Panc1 (cell line): ENCODE data around the gene TMEM30B. TPM values are rescaled to one million over a fixed set of nuclear protein-coding genes. Genes with fewer than 3 reads are reported as not detected.

Source experiments
- ATAC-seq: fragments of 200-7000 bp; cut with Tn5 transposase; 2 replicates; pipeline ENCODE4 v1.9.1; 2020; ENCODE audit warnings: mild to moderate bottlenecking, moderate library complexity
- BruUV-seq: library from RNA; stranded (reverse); fragments of 400-500 nt; replicated peaks from 2 replicates; lab custom pipeline; 2021; lab: Mats Ljungman, UMichigan
- CTCF ChIA-PET: fragments of 300-600 bp; sonication (Branson Sonifier 250); formaldehyde crosslinking; loops from one replicate; lab custom pipeline; 2022; ENCODE audit warnings: antibody characterized with exemption; lab: Charles Lee
- POLR2A ChIA-PET: fragments of 300-600 bp; sonication (Branson Sonifier 250); formaldehyde crosslinking; loops from one replicate; lab custom pipeline; 2022; ENCODE audit warnings: antibody characterized with exemption; lab: Charles Lee
- DNase-seq: peaks from one replicate; pipeline ENCODE4 v3.0.0-alpha.2; 2010; ENCODE audit warnings: low read depth, low spot score
- H3K27ac ChIP-seq: 2 replicates; pipeline ENCODE4 v1.5.1; 2011; ENCODE audit warnings: mild to moderate bottlenecking, low read length, inconsistent platforms
- H3K27me3 ChIP-seq: fragments of 200-500 bp; sonication (Bioruptor generic); 2 replicates; pipeline ENCODE4 v1.6.0; 2014; ENCODE audit warnings: low read length, inconsistent platforms; ENCODE audit not compliant: control insufficient read depth, insufficient read depth
- H3K36me3 ChIP-seq: fragments of 200-500 bp; sonication (Bioruptor generic); 2 replicates; pipeline ENCODE4 v1.5.1; 2014; ENCODE audit warnings: inconsistent platforms, mild to moderate bottlenecking, low read length, moderate library complexity; ENCODE audit not compliant: control insufficient read depth, insufficient read depth
- H3K4me1 ChIP-seq: 2 replicates; pipeline ENCODE4 v1.5.1; 2011; ENCODE audit warnings: inconsistent platforms, mild to moderate bottlenecking, low read length, moderate library complexity; ENCODE audit not compliant: control insufficient read depth, insufficient read depth
- H3K4me3 ChIP-seq, 2 experiments: 2 replicates each; pipeline ENCODE4 v1.5.1; 2011 to 2012; ENCODE audit warnings: low read depth in 2 of 2, low read length in 2 of 2, mild to moderate bottlenecking in 2 of 2, inconsistent platforms in 1 of 2, moderate library complexity in 1 of 2
- H3K9me3 ChIP-seq: fragments of 200-500 bp; sonication (Bioruptor generic); 2 replicates; pipeline ENCODE4 v1.5.1; 2014; ENCODE audit warnings: low read depth, mild to moderate bottlenecking, inconsistent platforms, low read length, moderate library complexity; ENCODE audit not compliant: control insufficient read depth, insufficient read depth
- POLR2AphosphoS5 ChIP-seq: IDR thresholded peaks from 2 replicates; pipeline ENCODE4 v1.6.1; 2012; ENCODE audit warnings: mild to moderate bottlenecking, low read depth, low read length, moderate library complexity
- SIN3A ChIP-seq: IDR thresholded peaks from 2 replicates; pipeline ENCODE4 v1.6.1; 2012; ENCODE audit warnings: low read depth, mild to moderate bottlenecking, low read length, moderate library complexity, borderline replicate concordance; ENCODE audit not compliant: insufficient read depth
- TCF7L2 ChIP-seq: IDR thresholded peaks from 2 replicates; pipeline ENCODE4 v1.6.1; 2011; ENCODE audit warnings: mild to moderate bottlenecking, low read depth, low read length, inconsistent platforms
- in situ Hi-C: cut with HindIII; loops from 2 replicates; pipeline ENCODE4 v1.10.0; 2016; ENCODE audit warnings: low sequenced_read_pairs, low pct_unique_long_range_greater_than_20kb
- intact Hi-C: fragments of 100-400 bp; cut with micrococcal nuclease; formaldehyde crosslinking; loops from one replicate; pipeline ENCODE4 v1.10.0; 2022; ENCODE audit not compliant: unreplicated experiment
- total RNA-seq: library from RNA; stranded (reverse); gene quantifications from one replicate; pipeline ENCODE4 v1.2.1, GENCODE V29; 2021; ENCODE audit not compliant: unreplicated experiment
- TF ChIP-seq, protein P1 (sequence below), 2 experiments: IDR thresholded peaks; 2 replicates each; pipeline ENCODE4 v1.6.1; 2011 to 2012; ENCODE audit warnings: low read depth in 2 of 2, control low read depth in 1 of 2, low read length in 1 of 2, mild to moderate bottlenecking in 1 of 2, moderate library complexity in 1 of 2; ENCODE audit not compliant: insufficient read depth in 1 of 2
- TF ChIP-seq, protein P2 (sequence below): fragments of 450-650 bp; IDR thresholded peaks from 2 replicates; pipeline ENCODE4 v1.5.1; 2017; ENCODE audit warnings: mild to moderate bottlenecking

Gene TMEM30B
- total RNA-seq, 1 experiment from 2014 or later, result 0.10 TPM

DNA sequence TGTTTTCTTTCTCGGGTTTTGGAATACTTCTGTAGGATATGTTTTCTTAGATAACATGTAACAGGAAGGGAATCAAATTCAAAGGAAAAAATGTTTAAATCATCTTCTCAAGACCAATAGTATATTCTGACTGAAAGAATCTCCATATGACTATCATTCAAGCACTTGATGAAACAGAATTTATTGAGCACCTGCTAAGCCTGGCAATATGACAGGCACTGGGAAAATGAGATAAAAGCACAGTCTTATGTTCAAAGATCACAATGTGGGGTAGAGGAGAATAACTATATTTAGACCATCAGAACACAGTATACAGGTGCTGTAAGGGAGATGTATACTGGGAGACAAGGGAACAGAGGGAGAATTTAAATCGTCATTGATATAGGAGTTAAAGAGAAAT is 19.1 kb upstream of the TMEM30B start:
- intact Hi-C loops, result no loop called here
- Histone ChIP-seq H3K27ac (no peak overlapping the region), H3K4me1 (no peaks in the 10 kb centered on the region), H3K9me3 (no peaks in the 10 kb centered on the region), H3K4me3 (no peak overlapping the region), H3K36me3 (no peaks in the 10 kb centered on the region), H3K27me3 (peaks cover 2% of the 10 kb centered on the region; the same call in 1 of the 2 replicates)
- TF ChIP-seq POLR2AphosphoS5, result no peak
- TF ChIP-seq, protein P1, sequence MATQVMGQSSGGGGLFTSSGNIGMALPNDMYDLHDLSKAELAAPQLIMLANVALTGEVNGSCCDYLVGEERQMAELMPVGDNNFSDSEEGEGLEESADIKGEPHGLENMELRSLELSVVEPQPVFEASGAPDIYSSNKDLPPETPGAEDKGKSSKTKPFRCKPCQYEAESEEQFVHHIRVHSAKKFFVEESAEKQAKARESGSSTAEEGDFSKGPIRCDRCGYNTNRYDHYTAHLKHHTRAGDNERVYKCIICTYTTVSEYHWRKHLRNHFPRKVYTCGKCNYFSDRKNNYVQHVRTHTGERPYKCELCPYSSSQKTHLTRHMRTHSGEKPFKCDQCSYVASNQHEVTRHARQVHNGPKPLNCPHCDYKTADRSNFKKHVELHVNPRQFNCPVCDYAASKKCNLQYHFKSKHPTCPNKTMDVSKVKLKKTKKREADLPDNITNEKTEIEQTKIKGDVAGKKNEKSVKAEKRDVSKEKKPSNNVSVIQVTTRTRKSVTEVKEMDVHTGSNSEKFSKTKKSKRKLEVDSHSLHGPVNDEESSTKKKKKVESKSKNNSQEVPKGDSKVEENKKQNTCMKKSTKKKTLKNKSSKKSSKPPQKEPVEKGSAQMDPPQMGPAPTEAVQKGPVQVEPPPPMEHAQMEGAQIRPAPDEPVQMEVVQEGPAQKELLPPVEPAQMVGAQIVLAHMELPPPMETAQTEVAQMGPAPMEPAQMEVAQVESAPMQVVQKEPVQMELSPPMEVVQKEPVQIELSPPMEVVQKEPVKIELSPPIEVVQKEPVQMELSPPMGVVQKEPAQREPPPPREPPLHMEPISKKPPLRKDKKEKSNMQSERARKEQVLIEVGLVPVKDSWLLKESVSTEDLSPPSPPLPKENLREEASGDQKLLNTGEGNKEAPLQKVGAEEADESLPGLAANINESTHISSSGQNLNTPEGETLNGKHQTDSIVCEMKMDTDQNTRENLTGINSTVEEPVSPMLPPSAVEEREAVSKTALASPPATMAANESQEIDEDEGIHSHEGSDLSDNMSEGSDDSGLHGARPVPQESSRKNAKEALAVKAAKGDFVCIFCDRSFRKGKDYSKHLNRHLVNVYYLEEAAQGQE (IDR thresholded peaks at IDR 0.05; ENCODE audit: insufficient read depth in 1 of 2, low read depth in 2 of 2, low read length in 1 of 2), result no peak
- in situ Hi-C loops, result no loop called here
- no peak for DNase-seq
- ATAC-seq, result no peak
- BruUV-seq, result no TSS peak
- POLR2A ChIA-PET, result no interaction called here
- CTCF ChIA-PET, result no interaction called here

DNA sequence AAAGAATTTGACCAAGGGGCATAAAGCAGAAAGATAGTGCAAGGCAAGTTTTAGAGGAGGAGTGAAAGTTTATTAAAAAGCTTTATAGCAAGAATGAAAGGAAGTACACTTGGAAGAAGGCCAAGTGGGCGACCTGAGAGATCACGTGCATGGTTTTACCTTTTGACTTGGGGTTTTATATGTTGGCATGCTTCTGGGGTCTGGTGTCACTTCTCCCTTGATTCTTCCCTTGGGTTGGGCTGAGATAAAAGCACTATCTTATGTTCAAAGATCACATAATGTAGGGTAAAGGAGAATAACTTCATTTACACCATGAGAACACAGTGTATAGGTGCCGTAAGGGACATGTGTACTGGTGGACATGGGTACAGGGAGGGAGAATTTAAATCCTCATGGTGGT is 17.7 kb upstream of the TMEM30B start:
- intact Hi-C loops (no loop called here), in situ Hi-C loops (no loop called here)
- Histone ChIP-seq H3K27ac (no peak overlapping the region), H3K27me3 (peaks cover 2% of the 10 kb centered on the region; the same call in 1 of the 2 replicates), H3K4me3 (no peak overlapping the region), H3K4me1 (no peaks in the 10 kb centered on the region), H3K36me3 (no peaks in the 10 kb centered on the region), H3K9me3 (no peaks in the 10 kb centered on the region)
- DNase-seq (no peak), ATAC-seq (no peak)
- ChIA-PET CTCF (no interaction called here), POLR2A (no interaction called here)
- no TSS peak for BruUV-seq
- TF ChIP-seq SIN3A (no peak), TCF7L2 (no peak), POLR2AphosphoS5 (no peak)
- TF ChIP-seq, protein P2, sequence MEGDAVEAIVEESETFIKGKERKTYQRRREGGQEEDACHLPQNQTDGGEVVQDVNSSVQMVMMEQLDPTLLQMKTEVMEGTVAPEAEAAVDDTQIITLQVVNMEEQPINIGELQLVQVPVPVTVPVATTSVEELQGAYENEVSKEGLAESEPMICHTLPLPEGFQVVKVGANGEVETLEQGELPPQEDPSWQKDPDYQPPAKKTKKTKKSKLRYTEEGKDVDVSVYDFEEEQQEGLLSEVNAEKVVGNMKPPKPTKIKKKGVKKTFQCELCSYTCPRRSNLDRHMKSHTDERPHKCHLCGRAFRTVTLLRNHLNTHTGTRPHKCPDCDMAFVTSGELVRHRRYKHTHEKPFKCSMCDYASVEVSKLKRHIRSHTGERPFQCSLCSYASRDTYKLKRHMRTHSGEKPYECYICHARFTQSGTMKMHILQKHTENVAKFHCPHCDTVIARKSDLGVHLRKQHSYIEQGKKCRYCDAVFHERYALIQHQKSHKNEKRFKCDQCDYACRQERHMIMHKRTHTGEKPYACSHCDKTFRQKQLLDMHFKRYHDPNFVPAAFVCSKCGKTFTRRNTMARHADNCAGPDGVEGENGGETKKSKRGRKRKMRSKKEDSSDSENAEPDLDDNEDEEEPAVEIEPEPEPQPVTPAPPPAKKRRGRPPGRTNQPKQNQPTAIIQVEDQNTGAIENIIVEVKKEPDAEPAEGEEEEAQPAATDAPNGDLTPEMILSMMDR, result no peak
- TF ChIP-seq, protein P1 (IDR thresholded peaks at IDR 0.05; ENCODE audit: insufficient read depth in 1 of 2, low read depth in 2 of 2, low read length in 1 of 2), result no peak
